Thyroid gland (tissue), 4 donors: Measurements from ENCODE around the gene HAS3. TPM values are rescaled to one million over a fixed set of nuclear protein-coding genes. Genes with fewer than 3 reads are reported as not detected.

Source experiments
- DNase-seq, 2 donors: peaks; one replicate each; pipeline ENCODE4 v3.0.0-alpha.2; 2019
- H3K27ac ChIP-seq, 3 donors: fragments of 200-600 bp; sonication (generic); 1 replicate in 2 of 3; 2 replicates in 1 of 3; pipeline ENCODE4 v1.5.1; 2016 to 2019; ENCODE audit warnings: mild to moderate bottlenecking in 1 of 3, moderate library complexity in 1 of 3
- H3K27me3 ChIP-seq: fragments of 200-600 bp; sonication (generic); one replicate; pipeline ENCODE4 v1.5.1; 2019
- H3K36me3 ChIP-seq, 2 donors: fragments of 200-600 bp; sonication (generic); one replicate each; pipeline ENCODE4 v1.5.1; 2016 to 2019
- H3K4me1 ChIP-seq, 2 donors: fragments of 200-600 bp; sonication (generic); one replicate each; pipeline ENCODE4 v1.5.1; 2017 to 2019
- H3K4me3 ChIP-seq, 3 donors: fragments of 200-600 bp; sonication (generic); replicated peaks in 1 of 3; 1 replicate in 2 of 3; 2 replicates in 1 of 3; pipeline ENCODE4 v1.5.1; 2016; ENCODE audit warnings: mild to moderate bottlenecking in 1 of 3
- H3K9me3 ChIP-seq: fragments of 200-600 bp; sonication (generic); one replicate; pipeline ENCODE4 v1.5.1; 2017
- CTCF ChIP-seq, 6 experiments: fragments of 200-600 bp in 3 of 6; fragments of 450-650 bp in 3 of 6; sonication (generic) in 3 of 6; IDR thresholded peaks; one replicate each; pipeline ENCODE4 v1.5.1; 2016 to 2019; ENCODE audit warnings: antibody characterized with exemption in 6 of 6, mild to moderate bottlenecking in 2 of 6, inconsistent platforms in 1 of 6, moderate library complexity in 1 of 6
- POLR2A ChIP-seq, 2 donors: fragments of 450-650 bp; IDR thresholded peaks; one replicate each; pipeline ENCODE4 v1.6.1; 2017; ENCODE audit warnings: antibody characterized with exemption in 2 of 2, mild to moderate bottlenecking in 2 of 2, moderate library complexity in 1 of 2
- WGBS, 2 donors: methylation state at CpG; one replicate each; pipeline ENCODE4 v1.1.5; 2017; 5-methylcytosine and 5-hydroxymethylcytosine counted together
- intact Hi-C: fragments of 100-400 bp; cut with DNase I; formaldehyde crosslinking; loops from one replicate; pipeline ENCODE4 v1.15.1; 2023
- total RNA-seq, 4 donors: library from RNA; depleted of rRNA; stranded (reverse); fragments of >200 nt; gene quantifications; one replicate each; pipeline ENCODE4 v1.2.3, GENCODE V29; 2016

HAS3 gene
- total RNA-seq, 4 donors from 2014 or later: 3.5 to 9.1 (median 7.5) TPM

DNA sequence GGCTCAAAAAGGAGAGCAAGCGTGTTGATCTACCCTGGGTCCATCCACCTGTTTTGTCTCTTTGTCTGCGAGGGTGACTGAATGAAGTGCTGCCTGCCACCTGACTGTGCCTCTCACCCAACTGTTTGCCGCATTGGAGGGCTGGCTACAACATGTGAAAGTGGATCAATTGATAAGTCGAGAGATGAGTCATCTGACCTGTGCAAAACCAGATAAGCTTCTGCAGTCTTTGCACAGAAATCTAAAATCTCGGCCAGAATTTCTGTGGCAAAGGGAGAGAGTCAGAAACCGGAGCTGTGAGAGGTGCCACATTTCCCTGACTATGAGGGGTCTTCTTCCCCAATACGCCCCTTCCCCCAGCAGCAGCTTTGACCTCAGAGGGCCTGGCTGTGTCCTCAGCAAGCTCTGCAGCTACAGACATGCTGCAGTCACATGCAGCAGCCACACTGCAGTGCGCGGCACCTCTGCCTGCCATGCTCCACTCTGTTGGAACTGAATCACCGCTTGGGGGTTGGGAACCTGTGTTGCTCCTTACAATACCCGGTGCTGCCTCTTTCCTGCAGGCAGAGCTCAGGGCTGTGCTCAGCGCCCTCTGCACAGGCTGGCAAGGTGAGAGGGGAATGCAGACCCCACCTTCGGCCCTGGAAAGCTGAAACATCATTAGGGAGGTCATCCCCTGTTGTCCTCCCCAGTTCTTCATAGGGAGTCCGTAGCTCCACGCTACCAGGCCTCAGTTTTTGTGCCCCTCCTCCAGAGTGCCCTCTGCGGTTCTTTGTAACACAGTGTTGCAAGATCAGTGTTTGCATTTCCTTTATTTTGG lies 16.2 kb upstream of the HAS3 start:
- Histone ChIP-seq H3K9me3 (no peaks in the 10 kb centered on the region), H3K36me3 (no peaks in the 10 kb centered on the region), H3K4me1 (peaks cover 32 to 37% of the 10 kb centered on the region in 2 donors), H3K27ac (peak overlapping the region; percentile 62 to 98 (median 83)), H3K27me3 (no peaks in the 10 kb centered on the region), H3K4me3 (no peak overlapping the region)
- peak in 1 of 2 donors; percentile 23 for TF ChIP-seq POLR2A (IDR thresholded peaks at IDR 0.05)
- peak in 1 of 6 experiments; percentile 16 for TF ChIP-seq CTCF (IDR thresholded peaks at IDR 0.05)
- intact Hi-C loops: no loop called here
- 32 to 48% methylated on average over 12 to 16 of the region's 16 CpGs for whole genome bisulfite sequencing, 2 donors
- DNase-seq: peak; percentile 81 to 92

DNA sequence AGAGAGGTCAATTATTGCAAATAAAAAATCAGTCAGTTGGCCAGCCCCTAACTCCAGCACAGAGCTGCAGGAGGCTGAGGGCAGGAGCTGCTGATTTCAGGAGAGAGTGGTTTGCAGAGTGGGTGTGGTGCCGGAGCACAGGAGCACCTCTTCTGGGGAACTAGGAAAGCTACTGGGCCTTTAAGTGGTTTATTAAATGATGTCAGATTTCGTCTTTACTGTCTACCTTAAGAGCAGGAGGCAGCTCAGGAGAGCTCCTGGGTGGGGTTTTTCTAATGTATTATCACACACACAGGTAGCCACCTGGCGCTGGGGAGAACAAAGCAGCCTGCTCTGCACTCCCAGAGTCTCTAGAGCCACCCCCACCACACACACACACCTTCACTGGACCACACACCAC lies 11.5 kb upstream of the HAS3 start:
- Histone ChIP-seq H3K36me3 (no peaks in the 10 kb centered on the region), H3K9me3 (no peaks in the 10 kb centered on the region), H3K27me3 (no peaks in the 10 kb centered on the region), H3K27ac (peak overlapping the region; percentile 78 to 87 (median 84)), H3K4me3 (no peak overlapping the region), H3K4me1 (peaks cover 23 to 40% of the 10 kb centered on the region in 2 donors)
- peak; percentile 69 to 72 for DNase-seq
- intact Hi-C loops: no loop called here
- 30 to 41% methylated on average over 3 of the region's 3 CpGs for WGBS, 2 donors
- TF ChIP-seq POLR2A (IDR thresholded peaks at IDR 0.05) (peak in 1 of 2 donors; percentile 22), CTCF (IDR thresholded peaks at IDR 0.05) (no peak)

- intact Hi-C loops: no loop called here
- 54 to 60% methylated on average over 5 of the region's 5 CpGs for WGBS, 2 donors
- peaks cover 21 to 39% of the 10 kb centered on the region in 2 donors for H3K4me1 ChIP-seq
- H3K27ac ChIP-seq: peak overlapping the region; percentile 78 to 87 (median 84)
- no peak overlapping the region for H3K4me3 ChIP-seq
- H3K36me3 ChIP-seq: no peaks in the 10 kb centered on the region
- no peak for TF ChIP-seq POLR2A (IDR thresholded peaks at IDR 0.05)
- TF ChIP-seq CTCF (IDR thresholded peaks at IDR 0.05): no peak
- no peaks in the 10 kb centered on the region for H3K9me3 ChIP-seq
- H3K27me3 ChIP-seq: no peaks in the 10 kb centered on the region
- peak in 1 of 2 donors; percentile 35 for DNase-seq
These were observed 11.0 kb upstream of the HAS3 start for GRCh38 chr16:69094501-69094900.

- 30% methylated on average over 6 of the region's 6 CpGs for WGBS, 2 donors
- Histone ChIP-seq H3K27me3 (no peaks in the 10 kb centered on the region), H3K36me3 (no peaks in the 10 kb centered on the region), H3K4me3 (no peak overlapping the region), H3K9me3 (no peaks in the 10 kb centered on the region), H3K4me1 (peaks cover 23 to 40% of the 10 kb centered on the region in 2 donors), H3K27ac (peak overlapping the region; percentile 78 to 87 (median 84))
- intact Hi-C loops: no loop called here
- DNase-seq: peak; percentile 94 to 95
- no peak for TF ChIP-seq POLR2A (IDR thresholded peaks at IDR 0.05)
- TF ChIP-seq CTCF (IDR thresholded peaks at IDR 0.05): no peak
These were observed 10.3 kb upstream of the HAS3 start for GRCh38 chr16:69095193-69095592.

GRCh38 chr16:69100071-69100691 lies 5.3 kb upstream of the HAS3 start:
- H3K27me3 ChIP-seq: no peaks in the 10 kb centered on the region
- intact Hi-C loops: no loop called here
- no peaks in the 10 kb centered on the region for H3K9me3 ChIP-seq
- peak overlapping the region; percentile 54 to 83 (median 77) for H3K27ac ChIP-seq
- H3K4me1 ChIP-seq: peaks cover 33 to 49% of the 10 kb centered on the region in 2 donors
- TF ChIP-seq CTCF (IDR thresholded peaks at IDR 0.05) (no peak), POLR2A (IDR thresholded peaks at IDR 0.05) (peak in 1 of 2 donors; percentile 26)
- WGBS, 2 donors: 27% methylated on average over 8 to 11 of the region's 11 CpGs
- no peaks in the 10 kb centered on the region for H3K36me3 ChIP-seq
- DNase-seq: peak; percentile 94 to 96
- peak overlapping the region in 1 of 3 donors; percentile 2 for H3K4me3 ChIP-seq
